ENCODE measurements around the gene WFDC10B. TPM values are rescaled to one million over a fixed set of nuclear protein-coding genes. Genes with fewer than 3 reads are reported as not detected.

The WFDC10B gene
- total RNA-seq, result not detected in 2 replicates

- peak; percentile 21 for DNase-seq (ENCODE audit: low read depth)
- H3K4me3 ChIP-seq (ENCODE audit: low read depth, low read length), result no peak within 1 kb of the TSS
- TF ChIP-seq, protein P1, sequence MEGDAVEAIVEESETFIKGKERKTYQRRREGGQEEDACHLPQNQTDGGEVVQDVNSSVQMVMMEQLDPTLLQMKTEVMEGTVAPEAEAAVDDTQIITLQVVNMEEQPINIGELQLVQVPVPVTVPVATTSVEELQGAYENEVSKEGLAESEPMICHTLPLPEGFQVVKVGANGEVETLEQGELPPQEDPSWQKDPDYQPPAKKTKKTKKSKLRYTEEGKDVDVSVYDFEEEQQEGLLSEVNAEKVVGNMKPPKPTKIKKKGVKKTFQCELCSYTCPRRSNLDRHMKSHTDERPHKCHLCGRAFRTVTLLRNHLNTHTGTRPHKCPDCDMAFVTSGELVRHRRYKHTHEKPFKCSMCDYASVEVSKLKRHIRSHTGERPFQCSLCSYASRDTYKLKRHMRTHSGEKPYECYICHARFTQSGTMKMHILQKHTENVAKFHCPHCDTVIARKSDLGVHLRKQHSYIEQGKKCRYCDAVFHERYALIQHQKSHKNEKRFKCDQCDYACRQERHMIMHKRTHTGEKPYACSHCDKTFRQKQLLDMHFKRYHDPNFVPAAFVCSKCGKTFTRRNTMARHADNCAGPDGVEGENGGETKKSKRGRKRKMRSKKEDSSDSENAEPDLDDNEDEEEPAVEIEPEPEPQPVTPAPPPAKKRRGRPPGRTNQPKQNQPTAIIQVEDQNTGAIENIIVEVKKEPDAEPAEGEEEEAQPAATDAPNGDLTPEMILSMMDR (IDR thresholded peaks at IDR 0.05; ENCODE audit: insufficient read depth, low read depth, low read length), result no peak
Measured at GRCh38 chr20:45704969-45705637, at the start of gene WFDC10B. Gene WFDC10B (minus strand): TSS chr20:45705019. CDS start chr20:45685992, 19,027 bp downstream.

GRCh38 chr20:45752746-45753145, 47.9 kb upstream of the WFDC10B start:
- no peak overlapping the region for H3K4me3 ChIP-seq (ENCODE audit: low read depth, low read length)
- TF ChIP-seq, protein P1 (IDR thresholded peaks at IDR 0.05; ENCODE audit: insufficient read depth, low read depth, low read length), result no peak
- peak; percentile 4 for DNase-seq (ENCODE audit: low read depth)

- no peak overlapping the region for H3K4me3 ChIP-seq (ENCODE audit: low read depth, low read length)
- TF ChIP-seq, protein P1 (IDR thresholded peaks at IDR 0.05; ENCODE audit: insufficient read depth, low read depth, low read length), result no peak
- DNase-seq (ENCODE audit: low read depth), result no peak
Measured at GRCh38 chr20:45751721-45752120, 46.9 kb upstream of the WFDC10B start.

DNA sequence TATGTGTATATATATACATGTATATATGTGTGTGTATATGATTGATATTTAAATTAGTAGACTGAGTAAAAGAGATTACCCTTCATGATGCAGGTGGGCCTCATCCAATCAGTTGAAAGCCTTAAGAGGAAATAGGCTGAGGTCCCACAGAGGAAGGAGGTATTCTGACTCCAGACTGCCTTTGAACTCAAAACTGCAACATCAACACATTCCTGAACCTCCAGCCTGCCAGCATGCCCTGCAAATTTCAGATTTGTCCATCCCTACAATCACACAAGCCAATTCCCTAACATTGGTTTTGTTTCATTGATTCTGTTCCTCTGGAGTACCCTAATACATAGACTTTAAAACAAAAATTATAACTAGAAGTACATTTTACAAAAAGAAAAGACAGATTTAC, 40.2 kb upstream of the WFDC10B start:
- no peak overlapping the region for H3K4me3 ChIP-seq (ENCODE audit: low read depth, low read length)
- TF ChIP-seq, protein P1 (IDR thresholded peaks at IDR 0.05; ENCODE audit: insufficient read depth, low read depth, low read length), result no peak
- DNase-seq (ENCODE audit: low read depth), result no peak

GRCh38 chr20:45742596-45742995, 37.8 kb upstream of the WFDC10B start:
- TF ChIP-seq, protein P1 (IDR thresholded peaks at IDR 0.05; ENCODE audit: insufficient read depth, low read depth, low read length), result no peak
- H3K4me3 ChIP-seq (ENCODE audit: low read depth, low read length), result no peak overlapping the region
- peak; percentile 15 for DNase-seq (ENCODE audit: low read depth)

DNA sequence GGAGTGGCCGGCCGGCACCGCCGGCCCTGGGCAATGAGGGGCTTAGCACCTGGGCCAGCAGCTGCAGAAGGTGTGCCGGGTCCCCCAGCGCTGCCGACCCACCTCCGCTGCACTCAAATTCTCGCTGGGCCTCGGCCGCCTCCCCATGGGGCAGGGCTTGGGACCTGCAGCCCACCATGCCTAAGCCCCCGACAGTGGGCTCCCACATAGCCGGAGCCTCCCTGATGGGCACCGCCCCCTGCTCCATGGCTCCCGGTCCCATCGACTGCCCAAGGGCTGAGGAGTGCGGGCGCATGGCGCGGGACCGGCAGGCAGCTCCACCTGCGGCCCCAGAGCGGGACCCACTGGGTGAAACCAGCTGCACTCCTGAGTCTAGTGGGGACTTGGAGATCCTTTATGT, 31.2 kb upstream of the WFDC10B start:
- H3K4me3 ChIP-seq (ENCODE audit: low read depth, low read length), result no peak overlapping the region
- TF ChIP-seq, protein P1 (IDR thresholded peaks at IDR 0.05; ENCODE audit: insufficient read depth, low read depth, low read length), result no peak
- no peak for DNase-seq (ENCODE audit: low read depth)

- no peak for DNase-seq (ENCODE audit: low read depth)
- TF ChIP-seq, protein P1 (IDR thresholded peaks at IDR 0.05; ENCODE audit: insufficient read depth, low read depth, low read length), result no peak
- no peak overlapping the region for H3K4me3 ChIP-seq (ENCODE audit: low read depth, low read length)
Measured at GRCh38 chr20:45735552-45735951, 30.7 kb upstream of the WFDC10B start.
